ENCODE results near the gene SPATC1L.

Gene SPATC1L

GRCh38 chr21:46210378-46211136 lies 26.3 kb upstream of the SPATC1L start:
- TF ChIP-seq CTCF (IDR thresholded peaks at IDR 0.05; ENCODE audit: low read depth, low read length, missing control alignments), result no peak
- H3K4me3 ChIP-seq (replicated peaks; ENCODE audit: low read depth, low read length), result no peak overlapping the region
- DNase-seq (ENCODE audit: extremely low read depth, low read depth), result no peak

DNA sequence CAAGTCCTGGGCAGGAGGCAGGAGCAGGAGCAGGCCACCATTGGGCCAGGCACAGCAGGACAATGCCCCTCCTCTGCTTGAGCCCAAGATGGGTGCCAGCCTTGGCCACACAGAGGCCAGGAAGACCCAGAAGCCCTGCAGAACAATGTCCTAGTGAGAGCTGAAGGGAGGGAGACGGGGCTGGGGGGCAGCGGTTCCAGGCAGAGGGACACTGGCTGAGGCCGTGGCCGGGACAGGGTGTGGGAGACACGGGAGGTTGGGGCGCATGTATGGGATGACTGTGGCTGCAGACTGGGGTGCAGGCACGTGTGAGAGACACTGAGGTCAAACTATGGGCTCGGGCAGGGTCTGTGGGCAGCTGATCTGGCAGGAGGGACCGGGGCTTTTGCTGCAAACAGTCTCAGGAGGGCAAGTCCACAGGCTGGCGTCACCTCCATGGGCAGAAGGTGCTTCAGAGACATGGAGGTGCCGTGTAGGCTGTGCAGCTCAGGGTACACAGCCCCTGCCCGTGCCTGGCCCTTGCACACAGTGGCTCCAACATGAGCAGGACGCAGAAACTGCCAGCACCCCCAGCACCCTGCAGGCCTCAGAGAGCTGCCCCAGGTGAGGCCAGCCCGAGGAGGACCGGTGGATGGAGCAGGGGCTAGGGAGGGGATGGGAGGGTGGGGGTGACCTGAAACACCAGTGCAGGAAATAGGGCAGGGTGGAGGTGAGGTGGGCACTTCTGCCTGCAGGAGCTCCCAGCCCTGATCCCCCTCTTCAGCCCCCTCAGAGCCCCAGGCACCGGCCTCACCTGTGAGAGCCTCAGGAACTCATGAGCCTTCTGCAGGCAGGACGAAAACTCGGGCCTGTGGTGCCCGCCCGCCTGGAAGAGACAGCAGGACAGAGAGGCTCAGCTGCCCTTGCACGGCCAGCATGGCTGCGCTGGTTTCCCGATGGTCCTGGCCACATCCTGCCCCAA lies 24.8 kb upstream of the SPATC1L start:
- no peak for DNase-seq (ENCODE audit: extremely low read depth, low read depth)
- no peak overlapping the region for H3K4me3 ChIP-seq (replicated peaks; ENCODE audit: low read depth, low read length)
- no peak for TF ChIP-seq CTCF (IDR thresholded peaks at IDR 0.05; ENCODE audit: low read depth, low read length, missing control alignments)

DNA sequence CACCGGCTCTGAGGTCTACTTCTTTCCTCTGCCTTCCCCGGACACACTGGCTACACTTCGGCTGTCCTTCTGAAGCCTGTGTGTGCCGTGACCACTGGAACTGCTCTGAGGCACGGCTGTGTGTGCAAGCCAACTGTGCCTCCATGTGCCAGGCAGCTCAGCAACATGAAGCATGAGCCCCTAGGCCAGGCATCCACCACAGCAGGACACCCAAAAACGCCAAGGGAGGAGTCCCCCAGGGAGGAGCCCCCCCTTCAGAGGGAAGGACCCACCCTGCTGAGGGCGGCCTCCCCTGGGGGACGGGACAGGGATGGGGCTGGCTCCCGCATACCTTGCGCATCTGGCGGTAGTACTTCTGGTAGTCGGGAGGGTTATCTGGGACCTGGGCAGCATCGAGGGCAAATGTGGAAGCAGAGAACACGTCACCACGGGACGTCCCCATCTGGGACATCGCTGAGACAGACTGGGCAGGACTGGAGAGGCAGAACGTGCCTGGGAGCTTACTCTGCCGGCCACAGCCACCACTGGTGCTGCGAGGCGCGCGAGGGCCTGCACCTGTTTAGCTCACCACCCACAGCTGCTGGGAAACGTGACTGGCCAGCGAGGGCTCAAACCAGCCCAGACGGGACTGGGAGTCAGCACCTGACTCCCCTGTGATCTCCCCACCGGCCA lies 23.8 kb upstream of the SPATC1L start:
- no peak for TF ChIP-seq CTCF (IDR thresholded peaks at IDR 0.05; ENCODE audit: low read depth, low read length, missing control alignments)
- DNase-seq (ENCODE audit: extremely low read depth, low read depth), result no peak

GRCh38 chr21:46207006-46207919 lies 23.0 kb upstream of the SPATC1L start:
- TF ChIP-seq CTCF (IDR thresholded peaks at IDR 0.05; ENCODE audit: low read depth, low read length, missing control alignments), result no peak
- no peak for DNase-seq (ENCODE audit: extremely low read depth, low read depth)
- no peak overlapping the region for H3K4me3 ChIP-seq (replicated peaks; ENCODE audit: low read depth, low read length)

More for the DNA sequence above, 23.8 kb upstream of the SPATC1L start:
- H3K4me3 ChIP-seq (replicated peaks; ENCODE audit: low read depth, low read length), result no peak overlapping the region

- no peak for TF ChIP-seq CTCF (IDR thresholded peaks at IDR 0.05; ENCODE audit: low read depth, low read length, missing control alignments)
- DNase-seq (ENCODE audit: extremely low read depth, low read depth), result no peak
- H3K4me3 ChIP-seq (replicated peaks; ENCODE audit: low read depth, low read length), result no peak overlapping the region
Observed at GRCh38 chr21:46206163-46207005, 22.1 kb upstream of the SPATC1L start.

All from HFF-Myc (cell line).